Neural cell (in vitro differentiated cells): ENCODE results near the gene CRYBA4. TPM values are rescaled to one million over a fixed set of nuclear protein-coding genes. Genes with fewer than 3 reads are reported as not detected.

Experiments used
- H2AFZ ChIP-seq: fragments of 200-600, 300-800 bp; sonication (generic), shearing (Covaris generic); 2 replicates; pipeline ENCODE4 v1.6.0; 2014; ENCODE audit warnings: low read depth, mild to moderate bottlenecking, antibody characterized with exemption, low read length, moderate library complexity
- H3F3A ChIP-seq: fragments of 200-600 bp; shearing (Covaris generic); 2 replicates; pipeline ENCODE4 v1.6.1; 2016; ENCODE audit warnings: mild to moderate bottlenecking, moderate library complexity, mixed read lengths, antibody characterized with exemption, low read length; ENCODE audit not compliant: insufficient read depth, poor library complexity, severe bottlenecking
- H3K27ac ChIP-seq: fragments of 200-600, 300-800 bp; sonication (generic), shearing (Covaris generic); 2 replicates; pipeline ENCODE4 v1.5.1; 2014; ENCODE audit warnings: mild to moderate bottlenecking, low read length, moderate library complexity
- H3K27me3 ChIP-seq: fragments of 300-800, 200-600 bp; sonication (generic), shearing (Covaris generic); 2 replicates; pipeline ENCODE4 v1.6.0; 2014; ENCODE audit warnings: mild to moderate bottlenecking, low read depth, low read length, moderate library complexity; ENCODE audit not compliant: insufficient read depth
- H3K36me3 ChIP-seq: fragments of 300-800, 200-600 bp; sonication (generic), shearing (Covaris generic); 2 replicates; pipeline ENCODE4 v1.5.1; 2014; ENCODE audit warnings: mild to moderate bottlenecking, antibody characterized with exemption, low read length, moderate library complexity; ENCODE audit not compliant: insufficient read depth
- H3K4me2 ChIP-seq: fragments of 300-800, 200-600 bp; sonication (generic), shearing (Covaris generic); 2 replicates; pipeline ENCODE4 v1.6.0; 2014; ENCODE audit warnings: mild to moderate bottlenecking, low read length
- H3K4me3 ChIP-seq: fragments of 300-800, 200-600 bp; sonication (generic), shearing (Covaris generic); 2 replicates; pipeline ENCODE4 v1.5.1; 2014; ENCODE audit warnings: mild to moderate bottlenecking, low read length, moderate library complexity
- H3K79me2 ChIP-seq: fragments of 200-600 bp; shearing (Covaris generic); replicated peaks from 2 replicates; pipeline ENCODE4 v1.6.0; 2014; ENCODE audit warnings: mild to moderate bottlenecking, low read length, moderate library complexity; ENCODE audit not compliant: insufficient read depth
- H3K9ac ChIP-seq: fragments of 300-800, 200-600 bp; sonication (generic), shearing (Covaris generic); 2 replicates; pipeline ENCODE4 v1.6.1; 2016; ENCODE audit warnings: mild to moderate bottlenecking, low read length, mixed read lengths
- H3K9me2 ChIP-seq: fragments of 200-600 bp; shearing (Covaris generic); 2 replicates; pipeline ENCODE4 v1.6.1; 2016; ENCODE audit warnings: mild to moderate bottlenecking, low read length, mixed read lengths; ENCODE audit not compliant: insufficient read depth
- H3K9me3 ChIP-seq: fragments of 200-600, 300-800 bp; sonication (generic), shearing (Covaris generic); 2 replicates; pipeline ENCODE4 v1.6.1; 2016; ENCODE audit warnings: mild to moderate bottlenecking, mixed run types, low read length, moderate library complexity, mixed read lengths
- H4K20me1 ChIP-seq: fragments of 200-600 bp; shearing (Covaris generic); 2 replicates; pipeline ENCODE4 v1.6.1; 2016; ENCODE audit warnings: mild to moderate bottlenecking, mixed run types; ENCODE audit not compliant: insufficient read depth
- CTCF ChIP-seq: fragments of 450-650 bp; IDR thresholded peaks from 2 replicates; pipeline ENCODE4 v1.5.1; 2014; ENCODE audit warnings: antibody characterized with exemption, mild to moderate bottlenecking, moderate library complexity; ENCODE audit not compliant: poor library complexity, severe bottlenecking
- EP300 ChIP-seq: fragments of 450-650 bp; conservative IDR thresholded peaks from 2 replicates; pipeline ENCODE4 v1.6.1; 2014; ENCODE audit warnings: antibody characterized with exemption, mild to moderate bottlenecking, moderate library complexity; ENCODE audit not compliant: poor library complexity, severe bottlenecking
- EZH2 ChIP-seq: fragments of 200-600, 300-800 bp; shearing (Covaris generic), sonication (generic); IDR thresholded peaks from 2 replicates; pipeline ENCODE4 v1.6.1; 2014; ENCODE audit warnings: antibody characterized with exemption, low read length, borderline replicate concordance, mild to moderate bottlenecking; ENCODE audit not compliant: insufficient read depth, poor library complexity, severe bottlenecking
- MXI1 ChIP-seq: fragments of 450-650 bp; conservative IDR thresholded peaks from 2 replicates; pipeline ENCODE4 v1.6.1; 2014; ENCODE audit warnings: antibody characterized with exemption, mild to moderate bottlenecking; ENCODE audit not compliant: poor library complexity, severe bottlenecking
- POLR2AphosphoS5 ChIP-seq: IDR thresholded peaks from 2 replicates; pipeline ENCODE4 v1.6.1; 2012
- RAD21 ChIP-seq: fragments of 450-650 bp; conservative IDR thresholded peaks from 2 replicates; pipeline ENCODE4 v1.6.1; 2014; ENCODE audit warnings: antibody characterized with exemption, mild to moderate bottlenecking, moderate library complexity
- REST ChIP-seq: IDR thresholded peaks from 2 replicates; pipeline ENCODE4 v1.6.1; 2012; ENCODE audit warnings: borderline replicate concordance
- SMC3 ChIP-seq: fragments of 450-650 bp; conservative IDR thresholded peaks from 2 replicates; pipeline ENCODE4 v1.6.1; 2014; ENCODE audit warnings: antibody characterized with exemption, mild to moderate bottlenecking, moderate library complexity; ENCODE audit not compliant: poor library complexity
- TAF1 ChIP-seq: IDR thresholded peaks from 2 replicates; pipeline ENCODE4 v1.6.1; 2012; ENCODE audit warnings: low read depth
- polyA plus RNA-seq: library from polyadenylated mRNA; depleted of rRNA; stranded (reverse); fragments of >200 nt; gene quantifications from 2 replicates; pipeline ENCODE4 v1.2.3, GENCODE V29; 2014

CRYBA4 gene
- polyA plus RNA-seq, 1 donor from 2014 or later = not detected

GRCh38 chr22:26581633-26582168 lies 40.1 kb upstream of the CRYBA4 start:
- Histone ChIP-seq H3K4me2 (no peak overlapping the region), H2AFZ (no peak overlapping the region), H3K9me3 (no peaks in the 10 kb centered on the region), H3K9ac (no peak overlapping the region), H4K20me1 (no peaks in the 10 kb centered on the region), H3F3A (no peaks in the 10 kb centered on the region), H3K36me3 (no peaks in the 10 kb centered on the region), H3K27me3 (no peaks in the 10 kb centered on the region), H3K9me2 (no peaks in the 10 kb centered on the region), H3K4me3 (no peak overlapping the region), H3K79me2 (no peaks in the 10 kb centered on the region), H3K27ac (no peak overlapping the region)
- no peak for TF ChIP-seq SMC3

- Histone ChIP-seq H3K4me2 (no peak overlapping the region), H3K36me3 (no peaks in the 10 kb centered on the region), H3K4me3 (no peak overlapping the region), H3K9ac (no peak overlapping the region), H3K27me3 (no peaks in the 10 kb centered on the region), H3K9me2 (no peaks in the 10 kb centered on the region), H3K79me2 (no peaks in the 10 kb centered on the region), H2AFZ (no peak overlapping the region), H3K9me3 (no peaks in the 10 kb centered on the region), H4K20me1 (no peaks in the 10 kb centered on the region), H3K27ac (no peak overlapping the region), H3F3A (no peaks in the 10 kb centered on the region)
- no peak for TF ChIP-seq EZH2
- TF ChIP-seq SMC3 = no peak
- no peak for TF ChIP-seq MXI1
- no peak for TF ChIP-seq TAF1
- TF ChIP-seq POLR2AphosphoS5 = no peak
- no peak for TF ChIP-seq REST
- no peak for TF ChIP-seq EP300
- no peak for TF ChIP-seq RAD21
- no peak for TF ChIP-seq CTCF
These were observed 37.8 kb upstream of the CRYBA4 start for GRCh38 chr22:26584010-26584409.
